Measurements from ENCODE around the gene CLPTM1L. TPM values are rescaled to one million over a fixed set of nuclear protein-coding genes. Genes with fewer than 3 reads are reported as not detected.
"Not testable (repeated sequence)": the region's sequence is repeated elsewhere in the genome, so short reads cannot be mapped to it uniquely, and the experiment has no call there.

CLPTM1L gene
- total RNA-seq, 1 experiment from 2014 or later: 139 TPM

- no peak for DNase-seq (ENCODE audit: low read depth)
Observed at GRCh38 chr5:1292139-1292538, 52.8 kb downstream of the CLPTM1L start.

GRCh38 chr5:1291611-1292080 lies 53.3 kb downstream of the CLPTM1L start:
- DNase-seq (ENCODE audit: low read depth): no peak

- not testable (repeated sequence) for DNase-seq (ENCODE audit: low read depth)
Observed at GRCh38 chr5:1290956-1291355, 53.9 kb downstream of the CLPTM1L start.

- not testable (repeated sequence) for DNase-seq (ENCODE audit: low read depth)
Observed at GRCh38 chr5:1289559-1289958, 55.3 kb downstream of the CLPTM1L start.

GRCh38 chr5:1288439-1289335 lies 56.2 kb downstream of the CLPTM1L start:
- DNase-seq (ENCODE audit: low read depth): no peak

GRCh38 chr5:1285883-1286291 lies 59.0 kb downstream of the CLPTM1L start:
- DNase-seq (ENCODE audit: low read depth): no peak

- no peak for DNase-seq (ENCODE audit: low read depth)
Observed at GRCh38 chr5:1285141-1285540, 59.8 kb downstream of the CLPTM1L start.

- DNase-seq (ENCODE audit: low read depth): not testable (repeated sequence)
Observed at GRCh38 chr5:1284336-1284970, 60.4 kb downstream of the CLPTM1L start.

- DNase-seq (ENCODE audit: low read depth): not testable (repeated sequence)
Observed at GRCh38 chr5:1283729-1284041, 61.2 kb downstream of the CLPTM1L start.

- DNase-seq (ENCODE audit: low read depth): not testable (repeated sequence)
Observed at GRCh38 chr5:1282993-1283728, 61.7 kb downstream of the CLPTM1L start.

- DNase-seq (ENCODE audit: low read depth): peak; percentile 52
Observed at GRCh38 chr5:1282131-1282992, 62.5 kb downstream of the CLPTM1L start.

GRCh38 chr5:1281038-1281882 lies 63.6 kb downstream of the CLPTM1L start:
- DNase-seq (ENCODE audit: low read depth): no peak

- peak; percentile 49 for DNase-seq (ENCODE audit: low read depth)
Observed at GRCh38 chr5:1280177-1281037, 64.5 kb downstream of the CLPTM1L start.

GRCh38 chr5:1279443-1280151 lies 65.3 kb downstream of the CLPTM1L start:
- DNase-seq (ENCODE audit: low read depth): no peak

GRCh38 chr5:1278656-1279442 lies 66.0 kb downstream of the CLPTM1L start:
- DNase-seq (ENCODE audit: low read depth): peak; percentile 38

- DNase-seq (ENCODE audit: low read depth): no peak
Observed at GRCh38 chr5:1278216-1278615, 66.7 kb downstream of the CLPTM1L start.

GRCh38 chr5:1277781-1278180 lies 67.1 kb downstream of the CLPTM1L start:
- no peak for DNase-seq (ENCODE audit: low read depth)

GRCh38 chr5:1277331-1277730 lies 67.6 kb downstream of the CLPTM1L start:
- no peak for DNase-seq (ENCODE audit: low read depth)

All from LHCN-M2 (cell line).